Astrocyte of the spinal cord (primary cell): ENCODE measurements around the gene GJA5.

Experiments
- DNase-seq: peaks from one replicate; pipeline ENCODE4 v3.0.0; 2011; ENCODE audit warnings: low read depth, low spot score
- H3K4me3 ChIP-seq: 2 replicates; pipeline ENCODE4 v1.5.1; 2011; ENCODE audit warnings: low read depth, mild to moderate bottlenecking, low read length, moderate library complexity
- in situ Hi-C: cut with HindIII; loops from 2 replicates; pipeline ENCODE4 v1.10.0; 2017; ENCODE audit warnings: low sequenced_read_pairs
- TF ChIP-seq, protein P1 (sequence below): IDR thresholded peaks from 2 replicates; pipeline ENCODE4 v1.5.1; 2012; ENCODE audit warnings: low read depth, mild to moderate bottlenecking, low read length, inconsistent platforms

GJA5 gene

GRCh38 chr1:147723691-147724323 lies 36.6 kb downstream of the GJA5 start:
- TF ChIP-seq, protein P1, sequence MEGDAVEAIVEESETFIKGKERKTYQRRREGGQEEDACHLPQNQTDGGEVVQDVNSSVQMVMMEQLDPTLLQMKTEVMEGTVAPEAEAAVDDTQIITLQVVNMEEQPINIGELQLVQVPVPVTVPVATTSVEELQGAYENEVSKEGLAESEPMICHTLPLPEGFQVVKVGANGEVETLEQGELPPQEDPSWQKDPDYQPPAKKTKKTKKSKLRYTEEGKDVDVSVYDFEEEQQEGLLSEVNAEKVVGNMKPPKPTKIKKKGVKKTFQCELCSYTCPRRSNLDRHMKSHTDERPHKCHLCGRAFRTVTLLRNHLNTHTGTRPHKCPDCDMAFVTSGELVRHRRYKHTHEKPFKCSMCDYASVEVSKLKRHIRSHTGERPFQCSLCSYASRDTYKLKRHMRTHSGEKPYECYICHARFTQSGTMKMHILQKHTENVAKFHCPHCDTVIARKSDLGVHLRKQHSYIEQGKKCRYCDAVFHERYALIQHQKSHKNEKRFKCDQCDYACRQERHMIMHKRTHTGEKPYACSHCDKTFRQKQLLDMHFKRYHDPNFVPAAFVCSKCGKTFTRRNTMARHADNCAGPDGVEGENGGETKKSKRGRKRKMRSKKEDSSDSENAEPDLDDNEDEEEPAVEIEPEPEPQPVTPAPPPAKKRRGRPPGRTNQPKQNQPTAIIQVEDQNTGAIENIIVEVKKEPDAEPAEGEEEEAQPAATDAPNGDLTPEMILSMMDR, result no peak
- in situ Hi-C loops, result no loop called here
- no peak overlapping the region for H3K4me3 ChIP-seq
- no peak for DNase-seq

- no peak overlapping the region for H3K4me3 ChIP-seq
- in situ Hi-C loops, result no loop called here
- TF ChIP-seq, protein P1, result no peak
- no peak for DNase-seq
These were observed 38.3 kb downstream of the GJA5 start for GRCh38 chr1:147722124-147722523.

DNA sequence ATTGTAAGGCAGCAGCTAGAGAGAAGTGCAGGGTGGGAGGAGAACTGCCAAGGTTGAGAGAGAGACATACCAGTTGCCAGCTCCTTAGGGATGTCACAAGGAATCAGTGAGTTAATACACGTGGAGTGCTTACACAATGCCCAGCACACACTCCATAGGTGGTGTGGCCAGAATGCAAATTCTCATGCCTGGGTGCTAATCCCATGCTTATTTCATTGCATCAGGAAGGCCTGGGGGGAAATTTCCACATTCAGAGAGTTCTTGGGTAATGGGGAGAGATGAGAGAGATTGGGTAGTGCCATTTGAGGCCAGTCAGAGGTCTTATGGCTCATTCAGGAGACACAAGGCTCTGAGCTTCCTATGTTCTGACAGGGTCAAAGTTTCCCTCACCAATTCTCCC lies 38.7 kb downstream of the GJA5 start:
- in situ Hi-C loops, result no loop called here
- TF ChIP-seq, protein P1, result no peak
- no peak overlapping the region for H3K4me3 ChIP-seq
- DNase-seq, result no peak

DNA sequence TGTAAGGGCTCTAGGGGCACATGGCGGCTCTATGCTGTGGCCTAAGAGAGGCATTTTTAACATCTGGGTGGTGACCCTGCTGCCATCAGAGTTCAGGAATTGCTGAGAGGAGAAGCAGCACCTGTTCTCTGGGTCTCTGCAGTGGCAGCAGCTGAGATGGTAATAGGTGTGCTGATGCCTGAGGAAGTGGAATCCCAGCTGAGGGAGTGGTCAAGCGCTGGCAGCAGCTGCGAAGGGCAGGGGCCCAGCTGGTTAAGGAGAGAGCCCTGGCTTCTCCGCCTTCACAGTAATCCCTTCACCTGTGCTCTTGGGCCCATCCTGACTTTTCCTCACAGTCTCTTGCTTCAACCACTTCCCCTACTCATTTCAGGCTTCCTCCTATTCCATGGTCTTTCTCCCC lies 39.8 kb downstream of the GJA5 start:
- in situ Hi-C loops, result no loop called here
- no peak for DNase-seq
- TF ChIP-seq, protein P1, result no peak
- H3K4me3 ChIP-seq, result no peak overlapping the region

- H3K4me3 ChIP-seq, result no peak overlapping the region
- in situ Hi-C loops, result no loop called here
- TF ChIP-seq, protein P1, result no peak
- DNase-seq, result no peak
These were observed 40.6 kb downstream of the GJA5 start for GRCh38 chr1:147719711-147720225.

DNA sequence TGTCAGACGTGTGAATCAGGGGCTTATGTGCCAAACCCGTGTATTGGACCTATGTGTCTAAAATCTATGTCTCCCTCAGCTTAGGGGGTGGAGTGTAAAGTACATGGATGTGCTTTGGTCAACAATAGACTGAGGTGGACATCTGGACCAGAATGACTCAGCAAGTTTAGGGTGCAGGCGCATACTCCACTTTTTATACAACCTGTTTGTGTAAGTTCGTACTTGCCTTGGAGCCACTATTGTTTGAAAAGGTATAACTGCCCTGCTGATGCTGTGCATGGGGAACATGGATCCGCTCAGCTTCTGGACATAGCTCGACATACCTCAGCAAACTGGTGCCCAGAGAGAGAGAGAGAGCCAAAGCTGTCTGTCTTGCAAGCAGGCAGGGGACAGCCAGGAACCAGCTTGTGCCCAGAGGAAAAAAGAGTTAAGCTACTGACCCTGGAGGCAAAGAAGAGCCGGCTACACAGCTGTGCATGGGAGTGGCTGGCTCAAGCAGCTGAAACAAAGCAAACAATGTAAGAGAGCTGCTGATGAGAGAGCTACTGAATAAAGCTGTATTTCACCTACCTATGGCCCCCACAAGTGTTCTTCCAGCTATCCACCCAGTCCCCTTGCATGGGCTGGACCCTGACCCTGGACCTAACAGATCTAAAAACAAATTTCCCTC lies 41.2 kb downstream of the GJA5 start:
- no peak for DNase-seq
- in situ Hi-C loops, result no loop called here
- TF ChIP-seq, protein P1, result no peak
- H3K4me3 ChIP-seq, result no peak overlapping the region
